KG1 (cell line): Measurements from ENCODE around the gene HES5.

Experiments
- DNase-seq: peaks from one replicate; lab custom pipeline; 2025; lab: John Stamatoyannopoulos, UW

The HES5 gene

DNA sequence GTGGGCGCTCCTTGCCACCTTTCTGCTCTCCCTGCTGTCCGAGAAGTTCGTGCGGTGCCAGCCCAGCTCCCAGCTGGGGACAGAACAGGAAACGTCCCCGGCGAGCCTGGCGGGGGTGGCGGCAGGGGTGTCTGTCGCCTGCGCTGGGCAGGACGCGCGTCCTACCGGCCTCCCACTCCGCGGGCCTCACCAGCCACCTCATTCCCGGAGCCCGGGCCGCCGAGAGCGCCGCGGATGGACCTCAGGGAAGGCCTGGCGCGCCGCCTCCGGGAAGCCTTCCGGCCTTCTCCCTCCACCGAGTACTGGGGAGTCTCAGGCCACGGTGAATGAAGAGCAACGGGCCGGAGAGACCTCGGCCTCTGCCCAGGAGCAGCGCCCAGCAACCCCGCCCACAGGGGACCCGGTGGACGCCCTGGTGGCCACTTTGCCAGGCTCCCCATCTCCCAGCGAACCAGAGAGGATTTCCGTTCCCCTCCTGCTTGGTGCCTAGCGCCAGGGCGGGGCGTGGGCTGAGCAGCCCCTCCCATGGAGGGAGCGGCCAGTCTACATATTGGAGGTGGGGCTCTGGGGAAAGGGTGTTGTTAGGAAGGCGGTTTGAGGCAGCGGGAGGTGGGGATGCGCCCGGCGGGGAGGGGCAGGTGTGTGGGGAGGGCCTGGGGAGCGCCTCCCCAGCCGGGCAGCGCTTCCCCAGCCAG is 16.6 kb upstream of the HES5 start:
- peak; percentile 22 for DNase-seq

GRCh38 chr1:2545754-2546514 is 15.9 kb upstream of the HES5 start:
- no peak for DNase-seq

DNA sequence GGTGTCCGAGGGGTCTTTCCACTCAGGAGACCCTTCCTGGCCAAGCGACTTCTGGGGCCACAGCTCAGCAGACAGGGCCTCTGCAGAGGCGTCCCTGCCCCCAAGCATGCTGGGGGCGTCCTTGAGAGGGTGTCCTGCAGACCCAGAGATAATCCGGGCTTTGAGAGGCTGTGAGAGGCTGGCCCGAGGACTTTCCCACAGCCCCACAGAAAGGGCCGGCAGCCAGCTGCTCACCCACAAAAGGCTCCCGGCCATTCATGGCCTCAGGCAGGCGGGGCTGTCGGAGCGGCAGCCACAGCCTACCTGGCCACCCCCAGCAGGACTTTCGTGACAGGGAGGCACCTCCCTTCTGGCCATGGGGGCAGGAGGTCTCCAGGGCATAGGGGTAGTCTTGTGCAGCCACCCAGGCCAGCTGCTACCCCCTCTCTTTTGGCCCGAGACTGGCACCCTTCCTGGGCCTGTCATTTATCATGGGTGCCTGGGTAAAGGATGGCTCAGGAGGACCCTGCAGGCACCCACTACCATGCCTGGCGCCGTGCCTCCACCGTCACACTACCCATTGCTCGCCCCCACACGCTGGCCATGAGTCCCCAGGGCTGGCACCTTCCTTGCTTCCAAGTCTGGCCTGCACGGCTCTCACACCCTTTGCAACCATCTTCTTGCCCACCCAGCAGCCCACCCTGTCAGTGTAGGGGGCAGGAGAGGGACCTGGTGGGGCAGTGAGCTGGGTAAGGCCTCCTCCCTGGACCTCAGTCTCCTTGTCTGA is 15.0 kb upstream of the HES5 start:
- no peak for DNase-seq

DNA sequence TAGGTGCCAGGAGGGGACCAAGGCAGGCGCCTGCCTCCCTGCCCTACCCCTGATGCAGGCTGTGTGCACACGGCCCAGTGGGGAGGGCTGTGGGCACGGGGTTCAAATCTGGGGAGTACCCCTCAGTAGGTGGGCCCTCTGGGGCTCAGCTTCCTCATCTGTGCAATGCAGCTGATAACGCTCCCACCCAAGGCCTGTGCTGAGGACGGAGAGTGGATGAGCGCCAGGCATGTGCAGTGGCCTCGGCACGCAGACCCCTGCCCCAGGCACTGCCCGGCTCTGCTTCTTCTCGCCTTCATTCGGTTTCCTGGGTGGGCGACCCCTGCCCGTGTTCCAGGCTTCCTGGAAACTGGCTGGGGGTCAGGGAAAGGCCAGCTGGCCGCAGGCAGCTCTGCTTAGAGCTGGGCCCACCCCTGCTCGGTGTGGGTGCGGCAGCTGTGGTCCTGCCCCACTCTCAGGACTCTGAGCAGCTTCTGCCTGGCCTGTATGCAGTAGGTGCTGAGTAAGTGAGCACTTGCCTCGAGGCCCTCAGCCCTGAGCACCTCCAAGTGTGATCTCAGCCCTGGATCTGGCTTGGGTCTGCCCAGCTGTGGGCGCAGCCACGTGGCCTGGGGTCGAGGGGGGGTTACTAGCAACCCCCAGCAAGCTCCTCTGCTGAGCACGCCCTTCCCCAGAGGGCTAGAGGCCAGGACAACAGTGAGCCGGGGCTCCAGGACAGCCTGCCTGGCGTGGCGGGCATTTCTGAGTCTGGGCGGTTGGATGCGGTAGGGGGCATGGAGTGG is 14.2 kb upstream of the HES5 start:
- no peak for DNase-seq

DNA sequence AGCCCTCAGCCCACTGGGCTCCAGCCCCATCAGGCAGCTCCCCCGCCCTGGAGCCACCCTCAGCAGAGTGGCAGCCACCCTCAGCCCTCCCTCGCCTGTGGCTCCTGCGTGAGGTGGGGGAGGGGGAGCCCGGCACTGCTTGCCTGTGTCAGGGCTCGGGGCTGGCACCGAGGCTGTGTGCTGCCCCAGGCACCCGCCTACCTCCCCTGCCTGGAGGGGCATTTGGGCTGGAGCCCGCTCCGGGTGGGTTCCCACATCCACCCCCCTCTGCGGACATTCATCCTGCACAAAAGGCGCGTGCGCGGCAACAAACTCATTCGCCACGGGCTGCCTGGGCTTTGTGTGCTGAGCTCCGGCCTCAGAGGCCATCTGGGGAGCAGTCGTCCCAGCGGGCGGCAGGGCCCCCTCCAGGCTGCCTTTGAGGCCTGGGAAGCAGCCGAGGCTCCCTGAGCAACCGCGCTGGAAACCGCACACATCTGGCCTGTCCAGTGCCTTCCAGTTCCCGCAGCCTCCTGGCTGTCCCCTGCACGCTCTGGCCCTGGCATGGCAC is 13.6 kb upstream of the HES5 start:
- DNase-seq, result no peak

GRCh38 chr1:2542246-2542915 is 12.3 kb upstream of the HES5 start:
- no peak for DNase-seq

- DNase-seq, result no peak
Observed at GRCh38 chr1:2541619-2542245, 11.7 kb upstream of the HES5 start.

- DNase-seq, result no peak
Observed at GRCh38 chr1:2540816-2541492, 10.9 kb upstream of the HES5 start.

DNA sequence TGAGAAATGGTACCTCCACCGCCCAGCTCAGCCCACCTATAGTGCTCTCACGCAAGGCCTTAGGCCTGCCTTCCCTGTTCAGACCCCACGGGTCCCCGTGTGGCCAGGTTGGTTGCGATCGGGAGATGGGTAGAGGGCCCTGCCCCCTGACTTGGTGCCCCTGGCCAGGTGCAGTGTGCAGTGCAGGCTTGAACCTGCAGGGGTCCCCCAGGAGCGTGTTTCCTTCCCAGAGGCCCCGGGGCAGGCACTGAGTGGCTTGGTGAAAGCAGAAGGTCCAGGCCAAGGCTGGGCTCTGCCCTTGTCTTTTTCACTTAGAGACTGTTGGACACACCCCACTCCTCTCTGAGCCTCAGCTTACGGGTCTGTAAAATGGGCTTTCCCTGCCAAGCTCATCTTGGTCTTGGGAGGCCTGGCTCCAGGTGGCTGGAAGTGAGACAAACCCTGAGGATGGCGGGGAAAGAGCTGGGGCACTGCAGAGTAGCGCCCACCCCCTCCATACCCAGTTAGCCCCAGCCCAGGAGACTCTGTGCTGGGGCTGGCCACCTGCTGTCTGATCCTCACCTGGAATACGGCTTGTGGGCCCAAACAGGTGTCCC is 9.3 kb upstream of the HES5 start:
- peak; percentile 6 for DNase-seq

- no peak for DNase-seq
Observed at GRCh38 chr1:2538872-2539271, 8.8 kb upstream of the HES5 start.

GRCh38 chr1:2538376-2538775 is 8.3 kb upstream of the HES5 start:
- no peak for DNase-seq

DNA sequence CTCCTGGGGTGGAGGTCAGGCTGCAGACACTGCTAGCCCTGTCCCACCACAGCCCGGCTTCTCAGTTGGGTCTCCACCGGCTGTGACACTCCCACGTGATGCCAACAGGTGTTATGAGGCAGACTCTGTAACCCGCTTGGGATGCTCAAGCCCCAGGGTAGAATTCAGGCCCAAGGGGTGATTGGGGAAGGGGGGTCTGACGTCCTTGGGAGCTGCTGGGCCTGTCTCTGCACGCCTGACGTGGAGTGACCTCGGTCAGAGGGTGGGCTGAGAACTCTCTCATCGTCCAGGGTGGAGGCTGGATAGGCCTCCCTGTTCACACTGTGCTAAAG is 7.7 kb upstream of the HES5 start:
- no peak for DNase-seq

DNA sequence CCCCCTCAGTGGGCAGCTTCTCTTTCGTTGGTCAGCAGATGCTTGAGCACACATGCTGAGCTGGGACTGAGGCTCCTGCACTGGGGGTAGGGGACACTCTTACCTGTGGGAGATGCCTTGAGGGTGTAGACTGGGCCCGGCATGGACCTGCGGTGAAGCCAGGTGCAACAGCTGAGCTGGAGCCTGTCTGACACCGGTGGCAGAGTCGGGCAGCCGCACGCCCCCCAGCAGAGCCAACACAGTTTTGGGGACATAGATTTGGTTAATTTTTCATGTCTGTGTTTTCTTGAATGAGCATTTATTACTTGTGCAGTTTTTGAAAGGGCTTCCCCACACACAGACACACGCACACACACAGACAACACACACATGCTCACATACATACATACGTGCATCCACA is 5.9 kb upstream of the HES5 start:
- DNase-seq, result no peak

GRCh38 chr1:2535455-2535854 is 5.4 kb upstream of the HES5 start:
- DNase-seq, result no peak

GRCh38 chr1:2534687-2535441 is 4.8 kb upstream of the HES5 start:
- no peak for DNase-seq

DNA sequence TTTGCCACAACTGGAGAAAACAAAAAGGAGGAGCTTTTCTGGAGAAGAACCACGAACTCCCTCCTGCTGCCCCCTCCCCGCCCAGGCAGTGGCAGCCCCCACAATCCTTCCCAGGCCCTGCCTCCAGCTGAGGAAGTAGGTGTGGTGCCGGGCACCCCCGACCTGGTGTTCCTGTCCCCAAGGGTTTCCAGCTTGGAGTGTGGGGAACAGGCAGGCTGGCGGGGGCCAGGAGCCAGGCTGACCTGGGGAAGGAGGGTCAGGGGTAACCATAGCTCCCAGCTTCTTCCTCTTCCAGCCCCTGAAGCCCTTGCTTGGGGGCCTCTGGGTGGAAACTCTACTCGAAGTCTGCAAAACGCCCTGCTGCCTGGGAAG is 4.2 kb upstream of the HES5 start:
- no peak for DNase-seq

GRCh38 chr1:2533365-2533764 is 3.3 kb upstream of the HES5 start:
- DNase-seq, result no peak

GRCh38 chr1:2532485-2533160 is 2.6 kb upstream of the HES5 start:
- DNase-seq, result no peak
